Bronchial epithelial cell (primary cell): ENCODE measurements around the gene PLCB1. TPM values are rescaled to one million over a fixed set of nuclear protein-coding genes. Genes with fewer than 3 reads are reported as not detected.

ENCODE experiments used
- DNase-seq: peaks from one replicate; pipeline ENCODE4 v3.0.0-alpha.2; 2010; ENCODE audit warnings: low read depth
- FAIRE-seq: peaks from 2 replicates; lab custom pipeline; 2011; peaks lifted over from hg19 to GRCh38; lab: Jason Lieb, UNC
- H3K27me3 ChIP-seq: 2 replicates; pipeline ENCODE4 v1.5.1; 2011; ENCODE audit warnings: low read length; ENCODE audit not compliant: control insufficient read depth, insufficient read depth
- H3K36me3 ChIP-seq: 2 replicates; pipeline ENCODE4 v1.5.1; 2011; ENCODE audit warnings: low read length; ENCODE audit not compliant: control insufficient read depth, insufficient read depth
- H3K4me3 ChIP-seq: 2 replicates; pipeline ENCODE4 v1.5.1; 2011; ENCODE audit warnings: mild to moderate bottlenecking, low read depth, low read length, control low read depth
- CTCF ChIP-seq: IDR thresholded peaks from 2 replicates; pipeline ENCODE4 v1.5.1; 2011; ENCODE audit warnings: mild to moderate bottlenecking, moderate library complexity, low read length, control low read depth, inconsistent platforms; ENCODE audit not compliant: insufficient read depth, severe bottlenecking
- total RNA-seq: library from RNA; depleted of rRNA; stranded (reverse); fragments of >200 nt; gene quantifications from 2 replicates; pipeline ENCODE4 v1.2.1, GENCODE V29; 2014

The PLCB1 gene
- total RNA-seq, 1 donor from 2014 or later: 1.1 TPM

- Histone ChIP-seq H3K4me3 (no peak overlapping the region), H3K27me3 (no peaks in the 10 kb centered on the region), H3K36me3 (no peaks in the 10 kb centered on the region)
- no peak for TF ChIP-seq CTCF
- DNase-seq (no peak), FAIRE-seq (no peak)
These were observed 196.1 kb downstream of the PLCB1 start for GRCh38 chr20:8328189-8328588.

DNA sequence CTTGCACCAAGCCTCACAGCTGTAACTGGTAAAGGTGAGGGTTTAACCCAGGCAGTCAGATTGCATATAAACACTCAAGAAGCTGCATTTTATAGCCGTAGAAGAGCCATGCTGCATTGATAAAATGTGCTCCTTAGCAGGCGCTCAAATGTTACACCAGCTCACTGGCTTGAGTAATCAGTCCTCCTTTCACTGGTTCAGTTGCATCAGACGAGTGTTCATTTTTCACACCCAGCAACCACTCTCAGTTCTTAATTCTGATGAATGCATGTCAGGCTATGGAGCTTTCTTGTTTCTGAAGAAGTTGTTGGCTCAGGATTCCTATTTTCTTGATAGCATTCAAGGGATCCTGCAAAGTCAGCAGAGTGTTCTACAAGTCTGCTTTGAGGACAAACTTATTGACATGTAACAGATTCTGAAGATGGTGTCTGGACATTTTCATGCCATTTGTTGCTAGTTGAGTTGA lies 198.3 kb downstream of the PLCB1 start:
- no peak overlapping the region for H3K4me3 ChIP-seq
- no peaks in the 10 kb centered on the region for H3K36me3 ChIP-seq
- DNase-seq (no peak), FAIRE-seq (peak; percentile 84)
- H3K27me3 ChIP-seq: no peaks in the 10 kb centered on the region
- no peak for TF ChIP-seq CTCF

GRCh38 chr20:8330785-8331695 lies 199.0 kb downstream of the PLCB1 start:
- peak; percentile 1 for DNase-seq
- Histone ChIP-seq H3K27me3 (no peaks in the 10 kb centered on the region), H3K4me3 (no peak overlapping the region), H3K36me3 (no peaks in the 10 kb centered on the region)
- no peak for FAIRE-seq
- no peak for TF ChIP-seq CTCF

- no peak for TF ChIP-seq CTCF
- no peak overlapping the region for H3K4me3 ChIP-seq
- H3K36me3 ChIP-seq: no peaks in the 10 kb centered on the region
- peak; percentile 8 for DNase-seq
- no peak for FAIRE-seq
- no peaks in the 10 kb centered on the region for H3K27me3 ChIP-seq
These were observed 199.8 kb downstream of the PLCB1 start for GRCh38 chr20:8331740-8332412.

- no peak for TF ChIP-seq CTCF
- Histone ChIP-seq H3K36me3 (no peaks in the 10 kb centered on the region), H3K4me3 (no peak overlapping the region), H3K27me3 (no peaks in the 10 kb centered on the region)
- FAIRE-seq: no peak
- DNase-seq: no peak
These were observed 202.6 kb downstream of the PLCB1 start for GRCh38 chr20:8334641-8335040.
